D721Med (cell line): ENCODE measurements around the gene SPECC1.
"Not testable (repeated sequence)": the region's sequence is repeated elsewhere in the genome, so short reads cannot be mapped to it uniquely, and the experiment has no call there.

Source experiments
- DNase-seq: peaks from one replicate; pipeline ENCODE4 v3.0.0; 2011; ENCODE audit warnings: low spot score; ENCODE audit not compliant: insufficient read length
- FAIRE-seq: peaks from 2 replicates; lab custom pipeline; 2011; peaks lifted over from hg19 to GRCh38; lab: Jason Lieb, UNC
- CTCF ChIP-seq: IDR thresholded peaks from 2 replicates; pipeline ENCODE4 v1.5.1; 2012; ENCODE audit warnings: mild to moderate bottlenecking, control low read depth; ENCODE audit not compliant: insufficient read depth; ENCODE audit errors: missing control alignments

SPECC1 gene

GRCh38 chr17:20257798-20258197 lies 248.6 kb downstream of the SPECC1 start:
- DNase-seq, result no peak
- FAIRE-seq, result no peak
- no peak for TF ChIP-seq CTCF

- no peak for FAIRE-seq
- no peak for DNase-seq
Measured at GRCh38 chr17:20259668-20260067, 250.5 kb downstream of the SPECC1 start.

GRCh38 chr17:20260268-20260667 lies 251.1 kb downstream of the SPECC1 start:
- no peak for FAIRE-seq
- no peak for DNase-seq
- no peak for TF ChIP-seq CTCF

More at GRCh38 chr17:20259668-20260067, 250.5 kb downstream of the SPECC1 start:
- no peak for TF ChIP-seq CTCF

GRCh38 chr17:20262226-20263114 lies 253.3 kb downstream of the SPECC1 start:
- DNase-seq (no peak), FAIRE-seq (no peak)
- no peak for TF ChIP-seq CTCF

- DNase-seq, FAIRE-seq: not testable (repeated sequence)
Measured at GRCh38 chr17:20263115-20263433, 253.9 kb downstream of the SPECC1 start.

- no peak for TF ChIP-seq CTCF
- FAIRE-seq (no peak), DNase-seq (no peak)
Measured at GRCh38 chr17:20263595-20263994, 254.4 kb downstream of the SPECC1 start.

GRCh38 chr17:20264996-20265395 lies 255.8 kb downstream of the SPECC1 start:
- TF ChIP-seq CTCF, result no peak
- FAIRE-seq (no peak), DNase-seq (no peak)
